ENCODE data around the gene SCAF4. TPM values are rescaled to one million over a fixed set of nuclear protein-coding genes. Genes with fewer than 3 reads are reported as not detected.

The SCAF4 gene
- total and polyA plus RNA-seq, 2 donors (not counting 1 experiment from before 2014, with no cell fraction given), result 42.3 to 110 TPM

DNA sequence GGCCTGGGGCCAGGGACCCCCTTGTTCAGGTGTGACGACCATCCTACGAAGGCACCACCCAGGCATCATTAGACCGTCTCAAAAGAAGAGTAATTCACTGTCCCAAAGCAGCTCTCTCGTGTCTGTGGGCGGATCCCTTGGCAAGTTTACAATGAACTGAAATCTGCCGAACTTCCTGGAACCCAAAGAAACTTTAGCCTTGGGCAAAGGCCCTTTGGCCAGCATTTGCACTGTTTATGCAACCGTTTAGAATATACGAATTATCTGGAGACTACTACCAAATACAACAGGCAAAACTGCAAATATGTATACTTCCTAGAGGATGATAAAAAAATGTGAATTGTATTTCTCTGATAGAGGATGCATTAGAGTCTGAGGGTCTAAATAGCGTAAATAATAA lies 73.9 kb downstream of the SCAF4 start:
- Mint-ChIP-seq H3K27ac (no peak overlapping the region), H3K4me1 (peaks cover 45% of the 10 kb centered on the region), H3K27me3 (no peaks in the 10 kb centered on the region), H3K4me3 (peak overlapping the region; percentile 13), H3K9me3 (ENCODE audit: insufficient read depth) (no peaks in the 10 kb centered on the region)
- TF ChIP-seq, protein P1, sequence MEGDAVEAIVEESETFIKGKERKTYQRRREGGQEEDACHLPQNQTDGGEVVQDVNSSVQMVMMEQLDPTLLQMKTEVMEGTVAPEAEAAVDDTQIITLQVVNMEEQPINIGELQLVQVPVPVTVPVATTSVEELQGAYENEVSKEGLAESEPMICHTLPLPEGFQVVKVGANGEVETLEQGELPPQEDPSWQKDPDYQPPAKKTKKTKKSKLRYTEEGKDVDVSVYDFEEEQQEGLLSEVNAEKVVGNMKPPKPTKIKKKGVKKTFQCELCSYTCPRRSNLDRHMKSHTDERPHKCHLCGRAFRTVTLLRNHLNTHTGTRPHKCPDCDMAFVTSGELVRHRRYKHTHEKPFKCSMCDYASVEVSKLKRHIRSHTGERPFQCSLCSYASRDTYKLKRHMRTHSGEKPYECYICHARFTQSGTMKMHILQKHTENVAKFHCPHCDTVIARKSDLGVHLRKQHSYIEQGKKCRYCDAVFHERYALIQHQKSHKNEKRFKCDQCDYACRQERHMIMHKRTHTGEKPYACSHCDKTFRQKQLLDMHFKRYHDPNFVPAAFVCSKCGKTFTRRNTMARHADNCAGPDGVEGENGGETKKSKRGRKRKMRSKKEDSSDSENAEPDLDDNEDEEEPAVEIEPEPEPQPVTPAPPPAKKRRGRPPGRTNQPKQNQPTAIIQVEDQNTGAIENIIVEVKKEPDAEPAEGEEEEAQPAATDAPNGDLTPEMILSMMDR (IDR thresholded peaks at IDR 0.05), result no peak
- no peak for TF ChIP-seq EZH2 (IDR thresholded peaks at IDR 0.05; ENCODE audit: borderline replicate concordance, insufficient read depth, low read depth, low read length, poor library complexity, severe bottlenecking)
- H2AFZ ChIP-seq (ENCODE audit: insufficient read depth, low read depth, low read length, poor library complexity, severe bottlenecking), result no peak overlapping the region
- no peak overlapping the region for H3K27ac ChIP-seq (ENCODE audit: low read length in 2 of 2)
- H3K4me2 ChIP-seq (replicated peaks; ENCODE audit: low read depth, low read length, poor library complexity, severe bottlenecking), result no peak overlapping the region
- no peak for ATAC-seq (ENCODE audit: low read depth)
- H3K9me3 ChIP-seq (ENCODE audit: control extremely low read depth in 1 of 3, control insufficient read depth in 2 of 3, insufficient read depth in 1 of 3, low read length in 2 of 3), result peaks cover 0 to 6% (median 0%) of the 10 kb centered on the region in 3 donors
- H3K4me3 ChIP-seq (ENCODE audit: control extremely low read depth in 1 of 5, extremely low read depth in 1 of 5, insufficient read depth in 1 of 5, low read depth in 2 of 5, low read length in 4 of 5), result no peak overlapping the region
- no peak for DNase-seq
- H3K36me3 ChIP-seq (replicated peaks in 1 of 2; ENCODE audit: control extremely low read depth in 1 of 2, control insufficient read depth in 1 of 2, extremely low read depth in 1 of 2, insufficient read depth in 2 of 2, low read length in 1 of 2), result no peaks in the 10 kb centered on the region
- H3K79me2 ChIP-seq (ENCODE audit: control insufficient read depth, insufficient read depth, low read length), result peaks cover 33% of the 10 kb centered on the region
- H3K27me3 ChIP-seq (replicated peaks in 1 of 4; ENCODE audit: control extremely low read depth in 1 of 4, control insufficient read depth in 3 of 4, insufficient read depth in 4 of 4, low read length in 3 of 4), result no peaks in the 10 kb centered on the region
- intact Hi-C loops (cut with micrococcal nuclease), result loop anchor here (2.0 to 5.0 kb wide), 4 partner anchors 99 to 1114 kb away; partner anchors contain the start of genes HUNK, PAXBP1 and URB1
- H3K9ac ChIP-seq (ENCODE audit: low read length), result no peak overlapping the region
- ChIA-PET POLR2A (no interaction called here), CTCF (interaction anchor here (1.1 kb wide), 1 partner anchor 9 kb away, joined by 3 read pairs; no protein-coding TSS in a partner anchor)
- H4K20me1 ChIP-seq (ENCODE audit: control insufficient read depth, insufficient read depth, low read length, poor library complexity, severe bottlenecking), result peaks cover 26% of the 10 kb centered on the region
- 92% methylated on average over 6 of the region's 9 CpGs for WGBS (ENCODE audit: insufficient coverage)
- peaks cover 21 to 23% of the 10 kb centered on the region in 2 donors for H3K4me1 ChIP-seq (ENCODE audit: control insufficient read depth in 2 of 2, insufficient read depth in 2 of 2, low read length in 2 of 2)

DNA sequence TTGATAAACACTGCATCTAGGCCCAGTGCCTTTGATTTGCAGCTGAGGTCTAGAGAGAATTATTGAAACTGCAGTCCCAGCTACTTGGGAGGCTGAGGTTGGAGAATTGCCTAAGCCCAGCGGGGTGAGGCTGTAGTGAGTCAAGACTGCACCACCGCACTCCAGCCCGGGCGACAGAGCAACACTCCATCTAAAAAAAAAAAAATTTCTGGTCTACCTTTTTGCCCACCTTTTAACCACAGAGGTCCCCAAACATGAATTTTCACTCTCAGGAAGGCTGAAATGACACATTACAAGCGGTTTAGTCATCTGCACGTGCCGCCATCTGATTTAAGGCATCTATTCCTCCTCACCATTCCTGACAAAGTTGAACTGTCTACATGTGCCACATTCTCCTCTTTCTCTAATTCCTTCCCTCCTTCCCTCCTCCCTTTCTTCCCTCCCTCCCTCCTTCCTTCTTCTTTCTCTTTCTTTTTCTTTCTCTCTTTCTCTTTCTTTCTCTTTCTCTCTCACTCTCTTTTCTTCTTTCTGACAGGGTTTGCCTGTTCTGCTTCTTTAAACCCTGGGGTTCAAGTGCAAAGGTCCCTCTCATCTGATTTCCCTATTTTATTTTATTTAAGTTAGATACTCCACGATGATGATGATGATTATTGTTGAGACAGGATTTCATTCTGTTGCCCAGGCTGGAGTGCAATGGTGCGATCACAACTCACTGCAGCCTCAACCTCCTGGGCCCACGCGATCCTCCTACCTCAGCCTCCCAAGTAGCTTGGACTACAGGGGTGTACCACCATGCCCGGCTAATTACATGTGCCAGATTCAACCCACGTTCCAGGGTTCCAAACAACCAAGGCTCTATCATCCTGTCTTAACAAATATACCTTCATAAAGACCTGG lies 75.5 kb downstream of the SCAF4 start:
- ATAC-seq (ENCODE audit: low read depth) (no peak), DNase-seq (no peak)
- Histone ChIP-seq H3K79me2 (ENCODE audit: control insufficient read depth, insufficient read depth, low read length) (peaks cover 18% of the 10 kb centered on the region), H3K9ac (ENCODE audit: low read length) (no peak overlapping the region), H4K20me1 (ENCODE audit: control insufficient read depth, insufficient read depth, low read length, poor library complexity, severe bottlenecking) (peaks cover 11% of the 10 kb centered on the region), H2AFZ (ENCODE audit: insufficient read depth, low read depth, low read length, poor library complexity, severe bottlenecking) (peak overlapping the region; percentile 67), H3K27ac (ENCODE audit: low read length in 2 of 2) (no peak overlapping the region), H3K4me3 (ENCODE audit: control extremely low read depth in 1 of 5, extremely low read depth in 1 of 5, insufficient read depth in 1 of 5, low read depth in 2 of 5, low read length in 4 of 5) (no peak overlapping the region), H3K9me3 (ENCODE audit: control extremely low read depth in 1 of 3, control insufficient read depth in 2 of 3, insufficient read depth in 1 of 3, low read length in 2 of 3) (peaks cover 0 to 6% (median 0%) of the 10 kb centered on the region in 3 donors), H3K4me2 (replicated peaks; ENCODE audit: low read depth, low read length, poor library complexity, severe bottlenecking) (no peak overlapping the region), H3K4me1 (ENCODE audit: control insufficient read depth in 2 of 2, insufficient read depth in 2 of 2, low read length in 2 of 2) (peaks cover 15 to 20% of the 10 kb centered on the region in 2 donors), H3K36me3 (replicated peaks in 1 of 2; ENCODE audit: control extremely low read depth in 1 of 2, control insufficient read depth in 1 of 2, extremely low read depth in 1 of 2, insufficient read depth in 2 of 2, low read length in 1 of 2) (no peaks in the 10 kb centered on the region), H3K27me3 (replicated peaks in 1 of 4; ENCODE audit: control extremely low read depth in 1 of 4, control insufficient read depth in 3 of 4, insufficient read depth in 4 of 4, low read length in 3 of 4) (no peaks in the 10 kb centered on the region)
- ChIA-PET POLR2A (no interaction called here), CTCF (no interaction called here)
- Mint-ChIP-seq H3K27ac (peak overlapping the region; percentile 16), H3K27me3 (no peaks in the 10 kb centered on the region), H3K4me3 (peak overlapping the region; percentile 35), H3K4me1 (peaks cover 34% of the 10 kb centered on the region), H3K9me3 (ENCODE audit: insufficient read depth) (no peaks in the 10 kb centered on the region)
- WGBS (ENCODE audit: insufficient coverage), result 78% methylated on average over 11 of the region's 13 CpGs
- intact Hi-C loops (cut with micrococcal nuclease), result loop anchor here (5.0 kb wide), 3 partner anchors 216 to 1116 kb away; partner anchors contain the start of genes HUNK, PAXBP1 and URB1
- no peak for TF ChIP-seq EZH2 (IDR thresholded peaks at IDR 0.05; ENCODE audit: borderline replicate concordance, insufficient read depth, low read depth, low read length, poor library complexity, severe bottlenecking)
- TF ChIP-seq, protein P1 (IDR thresholded peaks at IDR 0.05), result no peak
